Neutrophil (primary cell): ENCODE results near the gene LONP1.

Experiments
- H3K27ac ChIP-seq: fragments of 200-600 bp; sonication (generic); 2 replicates; pipeline ENCODE4 v1.5.1; 2016; ENCODE audit warnings: mild to moderate bottlenecking, moderate library complexity
- H3K27me3 ChIP-seq: fragments of 200-600 bp; sonication (generic); 2 replicates; pipeline ENCODE4 v1.6.0; 2016; ENCODE audit warnings: mild to moderate bottlenecking
- H3K36me3 ChIP-seq: fragments of 200-600 bp; sonication (generic); 2 replicates; pipeline ENCODE4 v1.5.1; 2017
- H3K4me1 ChIP-seq, 2 experiments: fragments of 200-600 bp in 1 of 2; sonication (generic) in 1 of 2; 1 replicate in 1 of 2; 2 replicates in 1 of 2; pipeline versions ENCODE4 v1.5.1 to v1.6.1; 2013 to 2016; ENCODE audit warnings: low read depth in 1 of 2, low read length in 1 of 2, mild to moderate bottlenecking in 1 of 2, moderate library complexity in 1 of 2; ENCODE audit not compliant: control insufficient read depth in 1 of 2, insufficient read depth in 1 of 2
- H3K4me3 ChIP-seq, 2 experiments: fragments of 200-600 bp in 1 of 2; sonication (generic) in 1 of 2; 1 replicate in 1 of 2; 2 replicates in 1 of 2; pipeline ENCODE4 v1.5.1; 2013 to 2016; ENCODE audit warnings: low read depth in 1 of 2, low read length in 1 of 2, mild to moderate bottlenecking in 1 of 2, moderate library complexity in 1 of 2
- H3K9me3 ChIP-seq: fragments of 200-600 bp; sonication (generic); 2 replicates; pipeline ENCODE4 v1.5.1; 2016
- TF ChIP-seq, protein P1 (sequence below): fragments of 200-600 bp; sonication (generic); IDR thresholded peaks from 2 replicates; pipeline ENCODE4 v1.5.1; 2016; ENCODE audit warnings: antibody characterized with exemption

LONP1 gene

DNA sequence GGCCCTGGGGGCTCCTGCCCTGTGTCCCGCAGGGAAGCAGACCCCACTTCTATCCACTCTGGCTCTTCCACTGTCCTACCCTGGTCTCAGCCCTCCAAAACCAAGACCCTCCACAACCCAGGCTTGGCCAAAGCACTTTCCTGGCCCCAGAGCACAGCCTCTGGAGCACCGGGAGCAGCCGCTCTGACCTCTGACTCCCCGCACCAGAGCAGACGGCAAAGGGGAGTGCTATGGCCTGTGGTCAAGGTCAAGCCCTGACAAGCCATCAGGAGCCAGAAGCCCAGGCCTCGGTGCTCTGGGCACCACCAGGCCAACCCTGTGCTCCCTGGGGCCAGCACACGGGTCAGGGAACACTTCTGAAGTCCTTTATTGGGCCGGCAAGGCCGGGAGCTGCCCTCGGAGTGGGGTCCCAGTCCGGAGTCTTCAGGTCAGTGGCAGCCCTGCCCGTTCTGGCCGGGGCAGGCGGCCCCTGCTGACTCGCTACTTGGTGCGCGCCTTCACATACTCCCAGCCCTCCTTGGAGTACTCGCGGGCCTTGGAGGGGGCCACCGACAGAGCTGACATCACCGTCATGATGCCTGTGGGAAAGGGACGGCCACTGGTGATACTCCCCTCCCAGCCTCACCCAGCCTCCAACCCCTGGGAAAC, 41.8 kb downstream of the LONP1 start:
- no peaks in the 10 kb centered on the region for H3K9me3 ChIP-seq
- H3K4me1 ChIP-seq, result peaks cover 18% of the 10 kb centered on the region in 2 experiments
- TF ChIP-seq, protein P1, sequence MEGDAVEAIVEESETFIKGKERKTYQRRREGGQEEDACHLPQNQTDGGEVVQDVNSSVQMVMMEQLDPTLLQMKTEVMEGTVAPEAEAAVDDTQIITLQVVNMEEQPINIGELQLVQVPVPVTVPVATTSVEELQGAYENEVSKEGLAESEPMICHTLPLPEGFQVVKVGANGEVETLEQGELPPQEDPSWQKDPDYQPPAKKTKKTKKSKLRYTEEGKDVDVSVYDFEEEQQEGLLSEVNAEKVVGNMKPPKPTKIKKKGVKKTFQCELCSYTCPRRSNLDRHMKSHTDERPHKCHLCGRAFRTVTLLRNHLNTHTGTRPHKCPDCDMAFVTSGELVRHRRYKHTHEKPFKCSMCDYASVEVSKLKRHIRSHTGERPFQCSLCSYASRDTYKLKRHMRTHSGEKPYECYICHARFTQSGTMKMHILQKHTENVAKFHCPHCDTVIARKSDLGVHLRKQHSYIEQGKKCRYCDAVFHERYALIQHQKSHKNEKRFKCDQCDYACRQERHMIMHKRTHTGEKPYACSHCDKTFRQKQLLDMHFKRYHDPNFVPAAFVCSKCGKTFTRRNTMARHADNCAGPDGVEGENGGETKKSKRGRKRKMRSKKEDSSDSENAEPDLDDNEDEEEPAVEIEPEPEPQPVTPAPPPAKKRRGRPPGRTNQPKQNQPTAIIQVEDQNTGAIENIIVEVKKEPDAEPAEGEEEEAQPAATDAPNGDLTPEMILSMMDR, result no peak
- H3K27ac ChIP-seq, result no peak overlapping the region
- H3K4me3 ChIP-seq, result no peak overlapping the region
- peaks cover 6% of the 10 kb centered on the region for H3K27me3 ChIP-seq
- peaks cover 6% of the 10 kb centered on the region for H3K36me3 ChIP-seq

DNA sequence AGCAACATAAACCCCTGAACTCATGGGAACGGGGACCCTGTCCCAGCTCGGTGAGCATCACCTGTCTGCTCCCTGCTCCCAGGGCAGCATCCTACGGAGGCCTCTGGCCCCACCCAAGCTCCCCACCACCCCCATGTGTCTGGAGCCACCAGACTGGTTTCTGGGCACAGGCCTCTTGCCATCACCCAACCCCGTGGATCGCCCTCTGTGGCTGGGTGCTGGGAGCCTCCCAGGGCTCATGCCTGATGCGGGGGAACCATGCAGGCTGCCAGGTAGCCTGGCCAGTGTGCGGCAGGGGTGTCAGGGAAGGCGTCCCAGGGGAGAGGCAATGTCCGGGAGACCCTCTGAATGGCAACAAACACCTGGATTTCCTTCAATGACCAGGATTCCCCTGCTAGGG, 42.4 kb downstream of the LONP1 start:
- no peaks in the 10 kb centered on the region for H3K9me3 ChIP-seq
- peaks cover 6% of the 10 kb centered on the region for H3K36me3 ChIP-seq
- TF ChIP-seq, protein P1, result no peak
- H3K4me1 ChIP-seq, result peaks cover 18% of the 10 kb centered on the region in 2 experiments
- H3K27ac ChIP-seq, result no peak overlapping the region
- peaks cover 6% of the 10 kb centered on the region for H3K27me3 ChIP-seq
- no peak overlapping the region for H3K4me3 ChIP-seq

DNA sequence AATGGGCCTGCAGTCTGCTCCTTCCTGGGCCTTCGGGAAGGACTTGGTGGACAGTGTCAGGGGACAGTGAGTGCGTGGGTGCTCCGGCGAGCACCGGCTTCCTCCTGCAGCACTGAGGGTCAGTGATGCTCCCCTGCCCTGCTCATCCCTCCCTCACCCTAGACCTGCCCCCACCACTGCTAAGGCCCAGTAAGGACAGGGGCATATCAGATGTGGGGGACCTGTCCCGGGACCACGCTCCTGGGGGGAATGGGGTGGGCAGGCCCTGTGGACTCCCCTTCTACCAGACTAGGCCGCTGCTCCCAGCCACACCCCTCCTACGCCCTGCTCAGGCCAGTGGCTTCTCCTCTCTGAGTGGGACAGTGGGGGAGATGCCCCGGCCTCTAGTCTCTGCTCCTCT, 42.8 kb downstream of the LONP1 start:
- H3K4me3 ChIP-seq, result no peak overlapping the region
- no peak overlapping the region for H3K27ac ChIP-seq
- no peaks in the 10 kb centered on the region for H3K9me3 ChIP-seq
- H3K27me3 ChIP-seq, result peaks cover 6% of the 10 kb centered on the region
- peaks cover 18% of the 10 kb centered on the region in 2 experiments for H3K4me1 ChIP-seq
- peaks cover 6% of the 10 kb centered on the region for H3K36me3 ChIP-seq
- TF ChIP-seq, protein P1, result no peak

DNA sequence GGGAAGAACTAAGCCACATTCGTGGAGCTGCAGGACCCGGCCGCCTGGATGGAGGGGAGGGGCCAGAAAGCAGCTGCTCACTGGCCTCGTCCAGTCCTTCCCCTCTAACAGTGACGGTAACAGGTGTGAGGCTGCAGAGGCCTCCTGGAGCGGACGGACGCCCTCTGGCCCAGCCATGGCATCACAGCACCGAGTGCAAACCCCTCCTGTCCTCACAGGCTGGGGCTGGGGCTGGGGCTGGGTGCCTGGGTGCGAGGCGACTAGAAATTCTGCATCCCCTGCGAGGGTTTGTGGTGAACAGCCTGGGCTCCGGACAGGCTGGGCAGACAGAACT, 43.2 kb downstream of the LONP1 start:
- H3K4me1 ChIP-seq, result peaks cover 18% of the 10 kb centered on the region in 2 experiments
- no peaks in the 10 kb centered on the region for H3K9me3 ChIP-seq
- no peak overlapping the region for H3K4me3 ChIP-seq
- TF ChIP-seq, protein P1, result no peak
- H3K27me3 ChIP-seq, result peaks cover 5% of the 10 kb centered on the region
- H3K36me3 ChIP-seq, result peaks cover 10% of the 10 kb centered on the region
- H3K27ac ChIP-seq, result no peak overlapping the region

DNA sequence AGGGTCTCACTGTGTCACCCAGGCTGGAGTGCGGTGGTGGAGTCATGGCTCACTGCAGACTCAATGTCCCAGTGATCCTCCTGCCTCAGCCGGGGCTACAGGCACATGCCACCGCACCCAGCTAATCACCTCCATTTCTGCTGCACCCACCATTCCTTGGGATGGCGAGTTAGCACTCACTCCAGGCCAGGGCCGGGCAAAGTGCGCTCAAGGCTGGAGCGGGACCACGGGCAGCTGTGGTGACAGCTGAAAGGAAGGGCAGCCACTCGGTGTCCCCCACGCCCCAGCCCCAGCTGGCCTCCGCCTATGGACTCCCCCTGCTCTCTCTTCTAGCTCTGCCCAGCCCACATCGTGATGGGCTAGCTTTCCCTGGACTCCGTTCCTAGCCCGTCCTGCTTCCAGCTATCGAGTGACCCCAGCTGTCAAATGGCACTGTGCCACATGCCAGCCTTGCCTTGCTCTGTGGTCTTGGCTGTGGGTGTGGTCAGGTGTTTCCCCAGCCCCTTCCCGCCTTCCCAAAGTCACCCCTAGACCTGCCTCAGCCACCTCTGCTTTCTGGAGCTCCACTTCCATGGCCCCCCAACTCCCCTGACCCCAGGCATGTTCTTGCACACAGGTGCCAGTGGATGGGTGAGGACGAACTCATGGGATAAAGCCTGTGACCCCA, 43.7 kb downstream of the LONP1 start:
- Histone ChIP-seq H3K4me1 (peaks cover 16% of the 10 kb centered on the region in 2 experiments), H3K36me3 (peaks cover 15% of the 10 kb centered on the region), H3K27ac (no peak overlapping the region), H3K9me3 (no peaks in the 10 kb centered on the region), H3K4me3 (no peak overlapping the region), H3K27me3 (no peaks in the 10 kb centered on the region)
- TF ChIP-seq, protein P1, result no peak
